ENCODE results near the gene RPL22. TPM values are rescaled to one million over a fixed set of nuclear protein-coding genes. Genes with fewer than 3 reads are reported as not detected.

Gene RPL22
- total and polyA plus RNA-seq, 3 experiments from 2014 or later = 213 to 449 (median 397) TPM

GRCh38 chr1:6239213-6239752, 39.9 kb upstream of the RPL22 start:
- POLR2A ChIA-PET = no interaction called here
- peaks cover 12 to 21% (median 15%) of the 10 kb centered on the region in 3 donors for H3K4me1 Mint-ChIP-seq
- CTCF ChIA-PET = no interaction called here
- no peak for DNase-seq
- Histone ChIP-seq H3K9me3 (ENCODE audit: low read length) (no peaks in the 10 kb centered on the region), H3K4me1 (ENCODE audit: insufficient read depth, low read length) (peaks cover 10% of the 10 kb centered on the region), H3K4me3 (ENCODE audit: low read length) (no peak overlapping the region), H3K36me3 (ENCODE audit: insufficient read depth, low read length) (no peaks in the 10 kb centered on the region), H3K27me3 (ENCODE audit: insufficient read depth, low read length, poor library complexity, severe bottlenecking) (peaks cover 35% of the 10 kb centered on the region), H3K27ac (ENCODE audit: low read depth, low read length) (no peak overlapping the region)
- peaks cover 0 to 3% (median 0%) of the 10 kb centered on the region in 3 donors for H3K36me3 Mint-ChIP-seq
- peak overlapping the region in 1 of 8 donors; percentile 34 for H3K27ac Mint-ChIP-seq
- H3K9me3 Mint-ChIP-seq = no peaks in the 10 kb centered on the region
- H3K27me3 Mint-ChIP-seq = peaks cover 32 to 42% of the 10 kb centered on the region in 2 donors
- H3K4me3 Mint-ChIP-seq = peak overlapping the region in 1 of 7 donors; percentile 34

GRCh38 chr1:6237093-6237492, 37.7 kb upstream of the RPL22 start:
- Mint-ChIP-seq H3K27ac (peak overlapping the region in 4 of 8 donors; percentile 22 to 50 (median 36)), H3K4me1 (peaks cover 20 to 33% (median 20%) of the 10 kb centered on the region in 3 donors), H3K36me3 (peaks cover 0 to 21% (median 4%) of the 10 kb centered on the region in 3 donors), H3K27me3 (peaks cover 19 to 31% of the 10 kb centered on the region in 2 donors), H3K4me3 (peak overlapping the region; percentile 23 to 91 (median 57)), H3K9me3 (no peaks in the 10 kb centered on the region)
- H3K9me3 ChIP-seq (ENCODE audit: low read length) = no peaks in the 10 kb centered on the region
- no peak overlapping the region for H3K4me3 ChIP-seq (ENCODE audit: low read length)
- H3K4me1 ChIP-seq (ENCODE audit: insufficient read depth, low read length) = peaks cover 12% of the 10 kb centered on the region
- no peak overlapping the region for H3K27ac ChIP-seq (ENCODE audit: low read depth, low read length)
- ChIA-PET CTCF (interaction anchor here (1.1 to 4.5 kb wide), 2 partner anchors 9 to 186 kb away, joined by 3 to 44 read pairs; no protein-coding TSS in a partner anchor), POLR2A (no interaction called here)
- peaks cover 20% of the 10 kb centered on the region for H3K27me3 ChIP-seq (ENCODE audit: insufficient read depth, low read length, poor library complexity, severe bottlenecking)
- peaks cover 10% of the 10 kb centered on the region for H3K36me3 ChIP-seq (ENCODE audit: insufficient read depth, low read length)
- DNase-seq = no peak

GRCh38 chr1:6235296-6235677, 35.9 kb upstream of the RPL22 start:
- peaks cover 12% of the 10 kb centered on the region for H3K4me1 ChIP-seq (ENCODE audit: insufficient read depth, low read length)
- peaks cover 8% of the 10 kb centered on the region for H3K27me3 ChIP-seq (ENCODE audit: insufficient read depth, low read length, poor library complexity, severe bottlenecking)
- ChIA-PET POLR2A (interaction anchor here (0.5 kb wide), 1 partner anchor 101 kb away, joined by 8 read pairs; no protein-coding TSS in a partner anchor), CTCF (interaction anchor here (4.5 kb wide), 1 partner anchor 11 kb away, joined by 44 read pairs; no protein-coding TSS in a partner anchor)
- no peak for DNase-seq
- Mint-ChIP-seq H3K27ac (peak overlapping the region in 7 of 8 donors; percentile 21 to 82 (median 61)), H3K4me3 (peak overlapping the region; percentile 83 to 95 (median 87)), H3K27me3 (peaks cover 8 to 18% of the 10 kb centered on the region in 2 donors), H3K4me1 (peaks cover 13 to 26% (median 17%) of the 10 kb centered on the region in 3 donors), H3K9me3 (no peaks in the 10 kb centered on the region), H3K36me3 (peaks cover 0 to 33% (median 4%) of the 10 kb centered on the region in 3 donors)
- no peaks in the 10 kb centered on the region for H3K9me3 ChIP-seq (ENCODE audit: low read length)
- H3K27ac ChIP-seq (ENCODE audit: low read depth, low read length) = peak overlapping the region; percentile 45
- H3K36me3 ChIP-seq (ENCODE audit: insufficient read depth, low read length) = peaks cover 19% of the 10 kb centered on the region
- peak overlapping the region; percentile 63 for H3K4me3 ChIP-seq (ENCODE audit: low read length)

- Histone ChIP-seq H3K9me3 (ENCODE audit: low read length) (no peaks in the 10 kb centered on the region), H3K36me3 (ENCODE audit: insufficient read depth, low read length) (peaks cover 19% of the 10 kb centered on the region), H3K4me1 (ENCODE audit: insufficient read depth, low read length) (peaks cover 12% of the 10 kb centered on the region), H3K27ac (ENCODE audit: low read depth, low read length) (peak overlapping the region; percentile 45), H3K4me3 (ENCODE audit: low read length) (peak overlapping the region; percentile 63), H3K27me3 (ENCODE audit: insufficient read depth, low read length, poor library complexity, severe bottlenecking) (peaks cover 8% of the 10 kb centered on the region)
- ChIA-PET POLR2A (no interaction called here), CTCF (interaction anchor here (4.5 kb wide), 1 partner anchor 12 kb away, joined by 44 read pairs; no protein-coding TSS in a partner anchor)
- Mint-ChIP-seq H3K9me3 (no peaks in the 10 kb centered on the region), H3K4me1 (peaks cover 13 to 26% (median 17%) of the 10 kb centered on the region in 3 donors), H3K36me3 (peaks cover 0 to 36% (median 4%) of the 10 kb centered on the region in 3 donors), H3K27ac (peak overlapping the region in 6 of 8 donors; percentile 54 to 82 (median 74)), H3K4me3 (peak overlapping the region; percentile 83 to 95 (median 87)), H3K27me3 (peaks cover 4 to 14% of the 10 kb centered on the region in 2 donors)
- DNase-seq = no peak
Observed at GRCh38 chr1:6234502-6235295, 35.3 kb upstream of the RPL22 start.

GRCh38 chr1:6233376-6233775, 34.0 kb upstream of the RPL22 start:
- Mint-ChIP-seq H3K4me3 (peak overlapping the region in 4 of 7 donors; percentile 25 to 77 (median 47)), H3K9me3 (no peaks in the 10 kb centered on the region), H3K27ac (peak overlapping the region in 1 of 8 donors; percentile 43), H3K36me3 (peaks cover 0 to 40% (median 4%) of the 10 kb centered on the region in 3 donors), H3K27me3 (peaks cover 0 to 1% of the 10 kb centered on the region in 2 donors), H3K4me1 (peaks cover 13 to 26% (median 17%) of the 10 kb centered on the region in 3 donors)
- Histone ChIP-seq H3K27ac (ENCODE audit: low read depth, low read length) (no peak overlapping the region), H3K9me3 (ENCODE audit: low read length) (no peaks in the 10 kb centered on the region), H3K36me3 (ENCODE audit: insufficient read depth, low read length) (peaks cover 19% of the 10 kb centered on the region), H3K4me1 (ENCODE audit: insufficient read depth, low read length) (peaks cover 12% of the 10 kb centered on the region), H3K4me3 (ENCODE audit: low read length) (no peak overlapping the region), H3K27me3 (ENCODE audit: insufficient read depth, low read length, poor library complexity, severe bottlenecking) (no peaks in the 10 kb centered on the region)
- no peak for DNase-seq
- ChIA-PET CTCF (interaction anchor here (2.3 kb wide), 1 partner anchor 13 kb away, joined by 6 read pairs; no protein-coding TSS in a partner anchor), POLR2A (no interaction called here)

- CTCF ChIA-PET = interaction anchor here (1.1 kb wide), 1 partner anchor 21 kb away, joined by 4 read pairs; no protein-coding TSS in a partner anchor
- no peaks in the 10 kb centered on the region for H3K9me3 Mint-ChIP-seq
Observed at GRCh38 chr1:6225651-6226050, 26.3 kb upstream of the RPL22 start.

GRCh38 chr1:6224718-6225117, 25.3 kb upstream of the RPL22 start:
- Histone ChIP-seq H3K27me3 (ENCODE audit: insufficient read depth, low read length, poor library complexity, severe bottlenecking) (no peaks in the 10 kb centered on the region), H3K27ac (ENCODE audit: low read depth, low read length) (no peak overlapping the region), H3K4me3 (ENCODE audit: low read length) (no peak overlapping the region), H3K4me1 (ENCODE audit: insufficient read depth, low read length) (no peaks in the 10 kb centered on the region), H3K36me3 (ENCODE audit: insufficient read depth, low read length) (peaks cover 18% of the 10 kb centered on the region), H3K9me3 (ENCODE audit: low read length) (no peaks in the 10 kb centered on the region)
- H3K36me3 Mint-ChIP-seq = peaks cover 0 to 61% (median 10%) of the 10 kb centered on the region in 3 donors
- POLR2A ChIA-PET = no interaction called here
- no peaks in the 10 kb centered on the region for H3K27me3 Mint-ChIP-seq
- H3K4me1 Mint-ChIP-seq = peaks cover 0 to 5% (median 1%) of the 10 kb centered on the region in 3 donors
- H3K4me3 Mint-ChIP-seq = no peak overlapping the region
- H3K9me3 Mint-ChIP-seq = no peaks in the 10 kb centered on the region
- no peak overlapping the region for H3K27ac Mint-ChIP-seq
- CTCF ChIA-PET = interaction anchor here (0.7 to 1.1 kb wide), 2 partner anchors 20 to 22 kb away, joined by 3 to 4 read pairs; no protein-coding TSS in a partner anchor
- no peak for DNase-seq

More at GRCh38 chr1:6225651-6226050, 26.3 kb upstream of the RPL22 start:
- Mint-ChIP-seq H3K36me3 (peaks cover 0 to 63% (median 10%) of the 10 kb centered on the region in 3 donors), H3K4me3 (no peak overlapping the region), H3K4me1 (peaks cover 0 to 5% (median 1%) of the 10 kb centered on the region in 3 donors), H3K27me3 (no peaks in the 10 kb centered on the region), H3K27ac (no peak overlapping the region)
- POLR2A ChIA-PET = no interaction called here
- Histone ChIP-seq H3K36me3 (ENCODE audit: insufficient read depth, low read length) (peaks cover 18% of the 10 kb centered on the region), H3K27me3 (ENCODE audit: insufficient read depth, low read length, poor library complexity, severe bottlenecking) (no peaks in the 10 kb centered on the region), H3K9me3 (ENCODE audit: low read length) (no peaks in the 10 kb centered on the region), H3K27ac (ENCODE audit: low read depth, low read length) (no peak overlapping the region), H3K4me1 (ENCODE audit: insufficient read depth, low read length) (no peaks in the 10 kb centered on the region), H3K4me3 (ENCODE audit: low read length) (no peak overlapping the region)
- no peak for DNase-seq
